DOHH2 (cell line): Measurements from ENCODE around the gene CABP4.

Experiments
- H3F3A ChIP-seq: fragments of 200-600 bp; sonication (generic), shearing (Covaris generic); 2 replicates; pipeline ENCODE4 v1.6.0; 2016; ENCODE audit warnings: antibody characterized with exemption, mild to moderate bottlenecking; ENCODE audit not compliant: control insufficient read depth, insufficient read depth
- H3K27ac ChIP-seq: fragments of 200-600 bp; sonication (generic); 2 replicates; pipeline ENCODE4 v1.5.1; 2014; ENCODE audit warnings: low read depth, mild to moderate bottlenecking, low read length, moderate library complexity
- H3K27me3 ChIP-seq: fragments of 200-600 bp; sonication (generic); 2 replicates; pipeline ENCODE4 v1.6.1; 2014; ENCODE audit warnings: mild to moderate bottlenecking, low read length, mixed read lengths; ENCODE audit not compliant: control insufficient read depth
- H3K36me3 ChIP-seq: fragments of 200-600 bp; sonication (generic); 2 replicates; pipeline ENCODE4 v1.6.1; 2014; ENCODE audit warnings: mild to moderate bottlenecking, low read length, moderate library complexity, mixed read lengths; ENCODE audit not compliant: control insufficient read depth
- H3K4me1 ChIP-seq: fragments of 200-600 bp; sonication (generic); 2 replicates; pipeline ENCODE4 v1.6.1; 2014; ENCODE audit warnings: mild to moderate bottlenecking, low read length, mixed read lengths; ENCODE audit not compliant: control insufficient read depth
- H3K4me2 ChIP-seq: fragments of 200-600 bp; sonication (generic); 2 replicates; pipeline ENCODE4 v1.6.0; 2014; ENCODE audit warnings: mild to moderate bottlenecking, low read length, moderate library complexity
- H3K4me3 ChIP-seq: fragments of 200-600 bp; sonication (generic); 2 replicates; pipeline ENCODE4 v1.5.1; 2014; ENCODE audit warnings: mild to moderate bottlenecking, low read length, mixed read lengths
- H3K79me2 ChIP-seq: fragments of 200-600 bp; sonication (generic); 2 replicates; pipeline ENCODE4 v1.6.1; 2014; ENCODE audit warnings: mild to moderate bottlenecking, low read length, mixed read lengths; ENCODE audit not compliant: control insufficient read depth
- H3K9me2 ChIP-seq: fragments of 200-600 bp; sonication (generic); replicated peaks from 2 replicates; pipeline ENCODE4 v1.6.1; 2014; ENCODE audit warnings: mild to moderate bottlenecking, low read length, mixed read lengths; ENCODE audit not compliant: control insufficient read depth
- H3K9me3 ChIP-seq: fragments of 200-600 bp; sonication (generic); 2 replicates; pipeline ENCODE4 v1.6.1; 2014; ENCODE audit warnings: antibody characterized with exemption, low read length, mixed read lengths; ENCODE audit not compliant: control insufficient read depth, insufficient read depth
- H4K20me1 ChIP-seq: fragments of 200-600 bp; sonication (generic); 2 replicates; pipeline ENCODE4 v1.6.0; 2014; ENCODE audit warnings: low read depth, mild to moderate bottlenecking, antibody characterized with exemption, low read length, moderate library complexity; ENCODE audit not compliant: control insufficient read depth, insufficient read depth
- EZH2phosphoT487 ChIP-seq: fragments of 200-600 bp; sonication (generic); IDR thresholded peaks from 2 replicates; pipeline ENCODE4 v1.6.1; 2017; ENCODE audit warnings: borderline replicate concordance, mild to moderate bottlenecking, antibody characterized with exemption, low read length, moderate library complexity, mixed read lengths
- TF ChIP-seq, protein P1 (sequence below): fragments of 200-600 bp; sonication (generic); IDR thresholded peaks from one replicate; pipeline ENCODE4 v1.5.1; 2014; ENCODE audit warnings: antibody characterized with exemption, mild to moderate bottlenecking, low read depth, low read length; ENCODE audit not compliant: poor library complexity, severe bottlenecking

CABP4 gene

DNA sequence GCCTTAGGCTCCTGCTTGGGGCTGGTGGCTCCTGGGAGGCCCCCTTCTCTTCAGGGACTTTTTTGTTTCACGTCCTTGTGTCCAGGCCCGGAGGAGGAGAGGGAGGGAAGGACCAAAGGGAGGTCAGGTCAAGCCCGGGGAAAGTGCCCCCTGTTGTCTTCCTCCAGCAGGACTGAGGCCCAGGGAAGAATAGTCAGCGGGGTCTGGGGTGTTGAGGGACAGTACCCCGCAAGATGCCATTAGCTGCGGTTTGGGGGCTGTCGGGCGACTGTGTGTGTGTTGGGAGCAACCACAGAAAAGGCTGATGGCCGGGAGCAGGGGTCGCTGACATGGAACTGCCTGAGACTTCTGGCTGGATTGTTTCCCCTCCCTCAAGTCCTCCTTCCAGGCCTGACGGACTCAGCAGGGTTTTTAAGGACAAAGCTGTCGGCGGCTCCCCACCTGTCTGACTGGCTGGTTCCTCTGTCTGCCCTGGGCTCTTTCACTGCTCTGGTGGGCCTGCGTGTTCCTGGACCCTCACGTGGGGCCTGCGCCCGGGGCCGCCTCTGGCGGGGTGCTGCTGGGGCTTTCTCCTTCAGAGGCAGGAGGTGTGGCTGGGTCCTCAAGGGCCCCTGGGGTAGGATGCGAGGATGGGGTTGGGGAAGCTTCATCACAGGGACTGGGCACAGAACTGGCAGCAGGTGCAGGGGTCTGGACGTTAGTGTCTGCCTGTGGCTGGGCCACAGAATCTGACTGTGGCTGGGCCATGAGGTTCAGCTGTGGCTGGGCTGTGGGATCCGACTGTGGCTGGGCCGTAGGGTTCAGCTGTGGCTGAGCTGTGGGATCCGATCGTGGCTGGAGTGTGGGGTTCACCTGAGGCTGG is 4.1 kb upstream of the CABP4 start:
- Histone ChIP-seq H3K4me3 (no peak overlapping the region), H3K4me1 (peaks cover 52% of the 10 kb centered on the region), H3F3A (peaks cover 10% of the 10 kb centered on the region), H3K79me2 (peaks cover 2% of the 10 kb centered on the region), H3K27me3 (no peaks in the 10 kb centered on the region), H3K4me2 (peak overlapping the region; percentile 49), H4K20me1 (no peaks in the 10 kb centered on the region), H3K27ac (peak overlapping the region; percentile 55), H3K9me2 (no peaks in the 10 kb centered on the region), H3K36me3 (no peaks in the 10 kb centered on the region), H3K9me3 (no peaks in the 10 kb centered on the region)
- no peak for TF ChIP-seq EZH2phosphoT487
- TF ChIP-seq, protein P1, sequence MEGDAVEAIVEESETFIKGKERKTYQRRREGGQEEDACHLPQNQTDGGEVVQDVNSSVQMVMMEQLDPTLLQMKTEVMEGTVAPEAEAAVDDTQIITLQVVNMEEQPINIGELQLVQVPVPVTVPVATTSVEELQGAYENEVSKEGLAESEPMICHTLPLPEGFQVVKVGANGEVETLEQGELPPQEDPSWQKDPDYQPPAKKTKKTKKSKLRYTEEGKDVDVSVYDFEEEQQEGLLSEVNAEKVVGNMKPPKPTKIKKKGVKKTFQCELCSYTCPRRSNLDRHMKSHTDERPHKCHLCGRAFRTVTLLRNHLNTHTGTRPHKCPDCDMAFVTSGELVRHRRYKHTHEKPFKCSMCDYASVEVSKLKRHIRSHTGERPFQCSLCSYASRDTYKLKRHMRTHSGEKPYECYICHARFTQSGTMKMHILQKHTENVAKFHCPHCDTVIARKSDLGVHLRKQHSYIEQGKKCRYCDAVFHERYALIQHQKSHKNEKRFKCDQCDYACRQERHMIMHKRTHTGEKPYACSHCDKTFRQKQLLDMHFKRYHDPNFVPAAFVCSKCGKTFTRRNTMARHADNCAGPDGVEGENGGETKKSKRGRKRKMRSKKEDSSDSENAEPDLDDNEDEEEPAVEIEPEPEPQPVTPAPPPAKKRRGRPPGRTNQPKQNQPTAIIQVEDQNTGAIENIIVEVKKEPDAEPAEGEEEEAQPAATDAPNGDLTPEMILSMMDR: no peak

DNA sequence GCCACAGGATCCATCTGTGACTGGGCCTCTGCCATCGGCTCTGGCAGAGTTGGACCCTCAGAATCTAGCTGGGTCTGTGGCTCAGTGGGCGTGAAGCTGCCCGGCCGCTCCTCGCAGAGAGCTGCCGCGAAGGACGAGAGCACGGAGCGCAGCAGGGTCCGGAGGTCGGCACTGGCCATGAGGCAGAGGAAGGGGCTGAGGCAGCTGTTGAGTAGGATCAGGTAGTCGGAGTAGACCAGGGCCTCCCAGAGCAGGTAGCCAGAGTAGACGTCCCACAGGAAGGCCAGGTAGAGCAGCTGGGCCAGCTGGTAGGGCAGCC is 3.5 kb upstream of the CABP4 start:
- Histone ChIP-seq H3K4me1 (peaks cover 46% of the 10 kb centered on the region), H3K79me2 (no peaks in the 10 kb centered on the region), H3K9me3 (no peaks in the 10 kb centered on the region), H3K27me3 (no peaks in the 10 kb centered on the region), H3K27ac (no peak overlapping the region), H3F3A (peaks cover 9% of the 10 kb centered on the region), H4K20me1 (no peaks in the 10 kb centered on the region), H3K36me3 (no peaks in the 10 kb centered on the region), H3K4me2 (no peak overlapping the region), H3K4me3 (no peak overlapping the region), H3K9me2 (no peaks in the 10 kb centered on the region)
- no peak for TF ChIP-seq EZH2phosphoT487
- TF ChIP-seq, protein P1: no peak

DNA sequence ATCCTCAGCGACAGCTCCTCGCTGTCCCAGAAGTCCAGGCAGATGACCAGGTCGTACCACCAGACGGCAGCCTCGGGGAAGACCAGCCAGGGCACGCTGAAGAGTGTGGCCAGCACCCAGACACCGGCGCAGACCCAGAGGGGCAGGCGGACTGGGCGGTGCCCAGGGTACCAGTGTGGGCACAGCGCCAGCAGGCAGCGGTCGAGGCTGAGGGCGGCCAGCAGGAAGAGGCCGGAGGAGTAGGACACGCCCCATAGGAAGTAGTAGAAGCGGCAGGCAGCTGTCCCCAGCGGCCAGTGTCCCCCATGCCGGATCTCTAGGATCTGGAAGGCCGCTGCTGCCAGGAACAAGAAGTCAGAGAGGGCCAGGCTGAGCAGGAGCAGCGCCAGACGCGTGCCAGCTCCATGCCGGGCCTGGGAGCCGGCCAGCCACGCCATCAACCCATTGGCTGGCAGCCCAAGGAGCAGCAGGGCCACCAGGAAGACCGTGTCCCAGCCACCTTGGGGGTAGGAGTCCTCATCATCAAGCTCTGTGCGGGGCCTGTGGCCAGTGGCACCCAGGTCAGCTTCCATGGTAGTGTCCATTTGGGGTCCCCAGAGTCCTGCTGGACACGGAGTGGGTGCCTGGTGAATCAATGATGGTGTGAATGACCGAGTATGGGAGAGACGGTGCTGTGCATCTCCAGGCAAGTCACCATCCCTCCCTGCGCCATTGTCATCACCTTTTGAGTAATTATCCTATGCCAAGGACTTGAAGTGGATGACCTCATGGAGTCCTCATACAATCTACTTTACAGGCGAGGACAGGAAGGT is 2.8 kb upstream of the CABP4 start, which contains the start of gene GPR152:
Gene GPR152, minus strand, starts transcription at position 589 of the 812 bp plus-strand sequence. Its CDS starts 5 bp downstream, at position 584.
- H3K27me3 ChIP-seq: no peaks in the 10 kb centered on the region
- H3K27ac ChIP-seq: no peak within 1 kb of the TSS
- H3K4me1 ChIP-seq: peaks cover 39% of the 10 kb centered on the region
- H3F3A ChIP-seq: peaks cover 9% of the 10 kb centered on the region
- H3K36me3 ChIP-seq: no peaks in the 10 kb centered on the region
- H3K9me3 ChIP-seq: no peaks in the 10 kb centered on the region
- H3K4me3 ChIP-seq: no peak within 1 kb of the TSS
- no peaks in the 10 kb centered on the region for H4K20me1 ChIP-seq
- TF ChIP-seq, protein P1: no peak
- TF ChIP-seq EZH2phosphoT487: no peak
- H3K4me2 ChIP-seq: no peak within 1 kb of the TSS
- no peaks in the 10 kb centered on the region for H3K79me2 ChIP-seq
- H3K9me2 ChIP-seq: no peaks in the 10 kb centered on the region
